GM12875 (cell line): ENCODE measurements around the gene DRD1.
"Not testable (repeated sequence)": the region's sequence is repeated elsewhere in the genome, so short reads cannot be mapped to it uniquely, and the experiment has no call there.

ENCODE experiments used
- H3K4me3 ChIP-seq: one replicate; pipeline ENCODE4 v1.5.1; 2011; ENCODE audit warnings: low read depth, low read length, control low read depth
- TF ChIP-seq, protein P1 (sequence below): IDR thresholded peaks from 2 replicates; pipeline ENCODE4 v1.5.1; 2011; ENCODE audit warnings: low read depth, mild to moderate bottlenecking, control low read depth, inconsistent platforms, low read length, moderate library complexity, borderline replicate concordance; ENCODE audit not compliant: insufficient read depth

DRD1 gene

GRCh38 chr5:175406300-175406699, 37.7 kb downstream of the DRD1 start:
- H3K4me3 ChIP-seq: no peak overlapping the region
- TF ChIP-seq, protein P1, sequence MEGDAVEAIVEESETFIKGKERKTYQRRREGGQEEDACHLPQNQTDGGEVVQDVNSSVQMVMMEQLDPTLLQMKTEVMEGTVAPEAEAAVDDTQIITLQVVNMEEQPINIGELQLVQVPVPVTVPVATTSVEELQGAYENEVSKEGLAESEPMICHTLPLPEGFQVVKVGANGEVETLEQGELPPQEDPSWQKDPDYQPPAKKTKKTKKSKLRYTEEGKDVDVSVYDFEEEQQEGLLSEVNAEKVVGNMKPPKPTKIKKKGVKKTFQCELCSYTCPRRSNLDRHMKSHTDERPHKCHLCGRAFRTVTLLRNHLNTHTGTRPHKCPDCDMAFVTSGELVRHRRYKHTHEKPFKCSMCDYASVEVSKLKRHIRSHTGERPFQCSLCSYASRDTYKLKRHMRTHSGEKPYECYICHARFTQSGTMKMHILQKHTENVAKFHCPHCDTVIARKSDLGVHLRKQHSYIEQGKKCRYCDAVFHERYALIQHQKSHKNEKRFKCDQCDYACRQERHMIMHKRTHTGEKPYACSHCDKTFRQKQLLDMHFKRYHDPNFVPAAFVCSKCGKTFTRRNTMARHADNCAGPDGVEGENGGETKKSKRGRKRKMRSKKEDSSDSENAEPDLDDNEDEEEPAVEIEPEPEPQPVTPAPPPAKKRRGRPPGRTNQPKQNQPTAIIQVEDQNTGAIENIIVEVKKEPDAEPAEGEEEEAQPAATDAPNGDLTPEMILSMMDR: no peak

GRCh38 chr5:175397590-175398297, 46.2 kb downstream of the DRD1 start:
- not testable (repeated sequence) for H3K4me3 ChIP-seq

DNA sequence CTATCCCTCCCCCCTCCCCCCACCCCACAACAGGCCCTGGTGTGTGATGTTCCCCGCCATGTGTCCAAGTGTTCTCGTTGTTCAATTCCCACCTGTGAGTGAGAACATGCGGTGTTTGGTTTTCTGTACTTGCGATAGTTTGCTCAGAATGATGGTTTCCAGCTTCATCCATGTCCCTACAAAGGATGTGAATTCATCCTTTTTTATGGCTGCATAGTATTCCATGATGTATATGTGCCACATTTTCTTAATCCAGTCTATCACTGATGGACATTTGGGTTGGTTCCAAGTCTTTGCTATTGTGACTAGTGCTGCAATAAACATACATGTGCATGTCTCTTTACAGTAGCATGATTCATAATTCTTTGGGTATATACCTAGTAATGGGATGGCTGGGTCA, 48.6 kb downstream of the DRD1 start:
- H3K4me3 ChIP-seq: not testable (repeated sequence)

- no peak overlapping the region for H3K4me3 ChIP-seq
- TF ChIP-seq, protein P1: no peak
Observed at GRCh38 chr5:175394601-175395000, 49.4 kb downstream of the DRD1 start.

GRCh38 chr5:175393897-175394296, 50.1 kb downstream of the DRD1 start:
- H3K4me3 ChIP-seq: no peak overlapping the region
- TF ChIP-seq, protein P1: no peak

DNA sequence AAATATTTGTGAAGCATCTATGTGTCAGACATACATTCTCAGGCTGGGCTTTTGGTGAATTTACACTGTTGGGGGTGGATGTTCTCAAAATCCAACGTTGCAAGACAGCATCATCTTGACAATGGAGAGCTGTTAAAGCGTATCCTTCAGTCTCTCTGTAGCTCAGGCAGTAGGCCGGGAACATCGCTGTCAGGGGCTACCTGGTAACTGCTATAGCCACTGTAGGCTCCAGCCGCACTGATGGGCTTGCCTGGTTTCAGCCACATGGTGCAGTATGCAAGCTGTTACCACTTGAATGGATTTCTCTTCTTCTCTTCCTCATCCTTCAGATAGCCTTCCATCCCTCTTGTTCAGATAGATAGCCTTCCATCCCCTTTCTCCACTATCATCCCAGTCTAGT, 51.7 kb downstream of the DRD1 start:
- TF ChIP-seq, protein P1: no peak
- H3K4me3 ChIP-seq: no peak overlapping the region

DNA sequence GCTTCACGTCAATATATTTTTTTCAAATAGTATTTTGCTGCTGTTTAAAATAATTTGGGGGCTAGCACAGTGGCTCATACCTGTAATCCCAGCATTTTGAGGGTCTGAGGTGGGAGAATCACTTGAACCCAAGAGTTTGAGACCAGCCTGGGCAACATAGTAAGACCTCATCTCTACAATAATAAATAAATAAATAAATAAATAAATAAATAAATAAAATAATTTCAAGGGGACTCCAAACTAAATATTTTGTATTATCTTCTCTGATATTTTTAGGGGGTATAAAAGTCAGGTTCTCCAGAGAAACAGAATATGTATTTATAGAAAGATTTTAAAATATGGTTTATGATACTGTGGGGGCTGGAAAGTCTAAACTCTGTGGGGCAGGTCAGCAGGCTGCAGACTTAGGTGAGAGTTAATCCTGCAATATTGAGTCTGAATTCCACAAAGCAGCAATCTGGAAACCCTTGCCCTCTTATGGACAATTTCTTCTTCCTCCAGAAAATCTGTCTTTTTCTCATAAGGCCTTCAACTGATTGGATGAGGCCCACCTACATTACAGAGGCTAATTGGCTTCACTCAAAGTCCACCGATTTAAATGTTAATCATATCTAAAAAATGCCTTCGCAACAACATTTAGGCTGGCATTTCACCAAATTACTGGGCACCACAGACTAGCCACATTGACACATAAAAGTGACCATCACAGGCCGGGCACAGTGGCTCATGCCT, 53.5 kb downstream of the DRD1 start:
- H3K4me3 ChIP-seq: no peak overlapping the region
- TF ChIP-seq, protein P1: no peak
